Cerebellar nuclear complex (tissue), 1 donor: ENCODE data around the gene ACAD10.
"Not testable (repeated sequence)": the region's sequence is repeated elsewhere in the genome, so short reads cannot be mapped to it uniquely, and the experiment has no call there.

Experiments used
- DNase-seq, 2 experiments: peaks; one replicate each; lab custom pipeline; 2025; lab: John Stamatoyannopoulos, UW

ACAD10 gene

DNA sequence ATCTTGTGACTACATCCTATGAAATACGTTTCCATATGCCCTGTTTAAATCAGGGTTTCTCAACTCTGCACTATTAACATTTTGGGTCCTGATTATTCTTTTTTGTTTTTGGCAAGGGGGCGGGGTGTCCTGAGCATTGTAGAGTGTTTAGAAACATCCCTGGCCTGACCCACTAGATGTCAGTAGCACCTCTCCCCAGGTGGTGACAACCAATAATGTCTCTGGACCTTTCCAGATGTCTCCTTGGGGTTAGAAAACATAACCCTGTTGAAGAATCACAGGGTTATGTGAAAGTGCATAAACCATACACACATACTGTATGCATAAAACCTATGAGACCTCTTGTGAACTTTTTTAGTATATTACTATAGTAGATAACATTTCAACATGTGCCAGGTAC, 1.4 kb downstream of the ACAD10 start:
- DNase-seq, result no peak

DNA sequence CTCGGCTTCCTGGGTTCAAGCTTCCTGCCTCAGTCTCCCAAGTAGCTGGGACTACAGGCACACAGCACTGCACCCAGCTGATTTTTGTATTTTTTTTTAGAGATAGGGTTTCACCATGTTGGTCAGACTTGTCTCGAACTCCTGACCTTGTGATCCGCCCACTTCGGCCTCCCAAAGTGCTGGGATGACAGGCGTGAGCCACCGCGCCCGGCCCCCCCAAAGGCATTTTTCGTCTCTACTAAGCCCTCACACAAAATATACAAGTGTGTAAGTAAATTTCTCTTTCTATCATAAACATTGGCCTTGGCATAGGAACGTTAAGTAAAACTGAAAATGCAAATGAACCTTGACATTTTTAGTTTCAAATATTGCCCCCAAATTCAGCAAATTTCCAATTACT, 2.1 kb downstream of the ACAD10 start:
- DNase-seq, result no peak

DNA sequence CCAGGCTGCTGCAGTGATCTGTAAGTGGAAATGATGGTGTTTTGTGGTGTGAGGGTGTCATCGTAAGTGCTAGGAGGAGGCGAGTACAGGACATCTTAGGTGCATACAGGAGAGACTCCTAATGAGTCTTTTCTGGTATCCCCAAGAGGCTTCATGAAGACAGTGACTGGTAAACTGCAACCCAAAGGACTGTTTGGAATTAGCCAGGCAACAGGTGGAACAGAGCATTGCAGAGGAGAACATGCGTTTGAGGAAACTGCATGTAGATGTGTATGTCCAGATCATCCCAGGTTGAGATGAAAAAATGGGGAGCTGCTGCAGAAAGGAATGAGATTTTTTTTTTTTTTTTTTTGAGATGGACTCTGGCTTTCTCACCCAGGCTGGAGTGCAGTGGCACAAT, 5.4 kb downstream of the ACAD10 start:
- no peak for DNase-seq

DNA sequence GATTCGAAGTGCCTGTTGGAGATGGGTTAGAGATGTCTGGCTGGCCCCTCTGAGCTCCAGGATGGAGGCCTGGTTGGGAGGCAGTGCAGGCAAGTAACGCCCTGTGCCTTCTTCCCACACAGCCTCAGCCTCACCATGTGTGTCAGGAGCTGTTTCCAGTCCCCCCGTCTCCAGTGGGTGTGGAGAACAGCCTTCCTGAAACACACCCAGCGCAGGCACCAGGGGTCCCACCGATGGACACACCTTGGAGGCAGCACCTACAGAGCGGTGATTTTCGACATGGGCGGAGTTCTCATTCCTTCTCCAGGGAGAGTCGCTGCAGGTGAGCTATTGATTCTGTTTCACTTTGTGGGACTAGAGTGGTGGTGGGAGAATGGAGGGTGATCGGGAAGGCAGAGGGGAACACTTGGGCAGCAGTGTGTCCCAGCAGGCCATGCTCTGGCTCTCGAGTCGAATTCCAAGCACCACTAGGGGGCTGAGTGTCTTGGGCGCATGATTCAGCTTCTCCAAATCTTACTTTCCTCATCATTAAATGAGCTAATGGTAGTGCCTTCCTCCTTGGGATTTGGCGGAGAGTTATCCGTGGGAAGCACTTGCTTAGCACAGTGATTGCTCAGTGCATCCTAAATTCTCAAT, 6.8 kb downstream of the ACAD10 start:
- DNase-seq, result no peak

DNA sequence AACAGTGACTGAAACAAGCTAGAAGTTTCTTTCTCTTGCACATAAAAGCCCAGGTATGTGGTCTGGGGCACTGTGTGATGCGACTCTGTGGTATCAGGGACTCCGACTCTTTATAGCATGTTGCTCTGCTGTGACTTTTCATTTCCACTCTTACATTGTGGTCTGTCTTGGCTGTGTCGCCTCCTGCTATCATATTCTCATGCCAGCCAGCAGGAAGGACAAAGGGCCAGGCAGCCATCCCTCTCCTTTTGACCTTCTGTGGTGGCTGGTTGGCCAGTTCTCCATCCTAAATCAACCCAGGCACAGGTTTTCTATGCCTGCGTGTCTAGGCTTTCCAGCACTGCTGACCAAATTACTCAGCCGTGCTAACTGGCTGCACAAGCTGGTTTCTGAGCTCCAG, 8.0 kb downstream of the ACAD10 start:
- no peak for DNase-seq

DNA sequence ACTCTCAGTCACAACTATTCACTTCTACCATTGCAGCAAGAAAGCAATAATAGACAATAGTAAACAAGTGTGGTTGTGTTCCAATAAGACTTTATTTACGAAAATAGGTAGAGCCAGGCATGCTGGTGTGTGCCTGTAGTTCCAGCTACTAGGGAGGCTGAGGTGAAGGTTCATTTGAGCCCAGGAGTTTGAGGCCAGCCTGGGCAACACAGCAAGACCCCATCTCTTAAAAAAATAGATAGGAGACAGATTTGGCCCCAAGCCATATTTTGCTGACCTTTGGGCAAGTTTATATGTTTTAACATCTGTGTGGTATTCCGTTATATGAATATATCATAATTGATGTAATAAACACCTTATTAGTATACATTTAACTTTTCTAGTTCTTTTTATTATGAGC, 14.1 kb downstream of the ACAD10 start:
- no peak for DNase-seq

DNA sequence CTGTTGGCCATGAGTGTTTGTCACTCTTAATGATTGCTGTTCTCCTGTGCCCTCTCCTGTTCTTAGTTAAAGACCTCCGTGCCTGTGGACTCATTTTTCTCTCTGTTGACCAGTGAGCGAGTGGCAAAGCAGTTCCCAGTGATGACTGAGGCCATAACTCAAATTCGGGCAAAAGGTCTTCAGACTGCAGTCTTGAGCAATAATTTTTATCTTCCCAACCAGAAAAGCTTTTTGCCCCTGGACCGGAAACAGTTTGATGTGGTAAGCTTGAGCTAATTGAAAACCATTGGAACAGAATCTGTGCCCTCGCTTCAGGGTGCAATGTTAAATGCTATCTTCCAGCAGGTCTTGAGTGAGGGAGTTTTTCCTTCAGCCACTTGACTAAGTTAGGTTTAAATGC, 19.8 kb downstream of the ACAD10 start:
- no peak for DNase-seq

DNA sequence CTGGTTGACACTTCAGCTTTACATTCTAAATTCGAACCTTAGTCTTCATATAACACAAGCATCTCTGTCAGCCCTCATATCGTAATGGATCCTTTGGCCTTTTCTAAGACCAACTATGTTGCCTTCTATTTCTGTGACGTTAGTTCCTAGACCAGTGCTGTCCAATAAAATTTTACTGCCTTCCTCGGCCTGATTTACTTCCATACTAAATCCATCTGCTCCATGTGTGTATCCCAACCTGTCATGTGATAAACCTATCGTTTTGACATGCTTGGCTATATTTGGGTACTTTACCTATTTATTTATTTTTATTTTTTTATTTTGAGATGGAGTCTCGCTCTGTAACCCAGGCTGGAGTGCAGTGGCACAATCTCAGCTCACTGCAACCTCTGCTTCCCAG, 20.3 kb downstream of the ACAD10 start:
- no peak for DNase-seq

DNA sequence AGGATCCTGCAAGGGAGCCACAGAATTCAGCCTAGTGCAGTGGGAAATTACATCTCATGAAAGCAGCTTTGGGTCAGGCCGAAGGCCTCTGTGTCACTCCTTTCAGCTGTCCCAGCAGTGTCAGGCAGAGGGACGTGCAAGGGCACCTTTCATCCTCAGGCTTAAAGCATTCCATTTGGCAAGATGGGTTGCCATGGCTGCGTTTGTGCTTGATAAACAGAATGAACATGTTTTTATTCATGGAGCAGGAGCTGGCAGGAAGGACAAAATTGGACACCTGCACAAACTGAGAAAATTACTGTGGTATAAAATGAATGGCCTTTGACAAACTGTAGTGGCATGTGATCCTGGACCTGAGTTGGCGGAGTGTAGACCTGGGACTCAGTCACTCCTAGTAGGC, 29.4 kb downstream of the ACAD10 start:
- DNase-seq, result no peak

DNA sequence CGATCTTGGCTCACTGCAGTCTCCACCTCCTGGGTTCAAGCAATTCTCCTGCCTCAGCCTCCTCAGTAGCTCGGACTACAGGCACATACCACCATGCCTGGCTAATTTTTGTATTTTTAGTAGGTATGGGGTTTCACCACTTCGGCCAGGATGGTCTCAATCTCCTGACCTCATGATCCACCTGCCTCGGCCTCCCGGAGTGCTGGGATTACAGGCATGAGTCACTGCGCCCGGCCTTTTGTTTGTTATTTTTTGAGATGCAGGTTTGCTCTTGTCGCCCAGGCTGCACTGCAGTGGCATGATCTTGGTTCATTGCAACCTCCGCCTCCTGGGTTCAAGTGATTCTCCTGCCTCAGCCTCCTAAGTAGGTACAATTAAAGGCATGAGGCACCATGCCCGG, 33.5 kb downstream of the ACAD10 start:
- DNase-seq, result not testable (repeated sequence)

DNA sequence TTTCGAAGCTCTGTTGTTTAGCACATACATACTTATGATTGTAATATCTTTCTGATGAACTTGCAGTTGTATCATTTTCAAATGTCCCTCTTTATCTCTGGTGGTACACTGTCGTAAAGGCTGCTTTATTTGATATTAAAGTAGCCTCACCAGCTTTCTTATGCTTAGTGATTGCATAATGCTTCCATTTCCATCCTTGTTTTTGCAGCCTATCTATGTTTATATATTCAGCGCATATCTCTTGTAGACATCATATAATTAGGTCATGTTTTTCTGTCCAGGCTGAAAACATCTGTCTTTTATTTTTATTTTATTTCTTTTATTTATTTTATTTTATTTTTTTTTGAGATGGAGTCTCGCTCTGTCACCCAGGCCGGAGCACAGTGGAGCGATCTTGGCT, 34.6 kb downstream of the ACAD10 start:
- no peak for DNase-seq

DNA sequence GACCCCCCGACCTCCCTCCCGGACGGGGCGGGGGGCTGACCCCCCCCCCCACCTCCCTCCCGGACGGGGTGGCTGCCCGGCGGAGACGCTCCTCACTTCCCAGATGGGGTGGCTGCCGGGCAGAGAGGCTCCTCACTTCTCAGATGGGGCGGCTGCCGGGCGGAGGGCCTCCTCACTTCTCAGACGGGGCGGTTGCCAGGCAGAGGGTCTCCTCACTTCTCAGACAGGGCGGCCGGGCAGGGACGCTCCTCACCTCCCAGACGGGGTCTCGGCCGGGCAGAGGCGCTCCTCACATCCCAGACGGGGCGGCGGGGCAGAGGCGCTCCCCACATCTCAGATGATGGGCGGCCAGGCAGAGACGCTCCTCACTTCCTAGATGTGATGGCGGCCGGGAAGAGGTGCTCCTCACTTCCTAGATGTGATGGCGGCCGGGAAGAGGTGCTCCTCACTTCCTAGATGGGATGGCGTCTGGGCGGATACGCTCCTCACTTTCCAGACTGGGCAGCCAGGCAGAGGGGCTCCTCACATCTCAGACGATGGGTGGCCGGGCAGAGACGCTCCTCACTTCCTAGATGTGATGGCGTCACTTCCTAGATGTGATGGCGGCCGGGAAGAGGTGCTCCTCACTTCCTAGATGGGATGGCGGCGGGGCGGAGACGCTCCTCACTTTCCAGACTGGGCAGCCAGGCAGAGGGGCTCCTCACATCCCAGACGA, 38.0 kb downstream of the ACAD10 start:
- not testable (repeated sequence) for DNase-seq

DNA sequence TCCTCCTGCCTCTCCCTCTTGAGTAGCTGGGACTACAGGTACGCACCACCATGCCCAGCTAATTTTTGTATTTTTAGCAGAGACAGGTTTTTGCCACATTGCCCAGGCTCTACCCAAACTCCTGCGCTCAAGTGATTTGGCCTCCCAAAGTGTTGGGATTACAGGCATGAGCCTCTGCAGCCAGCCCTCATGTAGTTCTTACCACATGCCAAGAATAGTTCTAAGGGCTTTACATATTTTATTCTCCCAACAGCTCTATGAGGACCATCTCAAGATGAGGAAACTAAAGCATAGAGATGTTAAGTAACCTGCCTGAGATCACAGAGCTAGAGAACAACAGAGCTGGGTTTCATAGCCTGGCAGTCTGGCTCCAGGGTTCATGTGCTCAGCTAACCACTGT, 42.9 kb downstream of the ACAD10 start:
- no peak for DNase-seq

DNA sequence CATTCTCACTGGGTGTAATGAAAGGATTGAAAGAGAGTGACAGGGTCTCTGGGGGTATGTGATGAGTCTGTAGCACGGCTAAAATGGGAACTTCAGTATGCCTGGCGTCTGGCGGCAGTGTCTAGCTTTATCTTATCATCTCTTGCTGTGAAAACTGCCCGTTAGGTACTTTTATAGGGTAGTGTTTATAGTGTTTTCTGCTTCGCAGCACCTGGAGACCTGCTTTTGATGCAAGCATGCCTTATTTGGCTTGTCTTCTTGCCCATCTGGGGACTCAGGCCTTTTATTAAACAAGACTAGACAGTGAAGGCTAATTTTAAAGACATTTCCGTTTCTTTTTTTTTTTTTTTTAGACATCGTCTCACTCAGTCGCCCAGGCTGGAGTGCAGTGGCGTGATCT, 44.6 kb downstream of the ACAD10 start:
- DNase-seq, result no peak

DNA sequence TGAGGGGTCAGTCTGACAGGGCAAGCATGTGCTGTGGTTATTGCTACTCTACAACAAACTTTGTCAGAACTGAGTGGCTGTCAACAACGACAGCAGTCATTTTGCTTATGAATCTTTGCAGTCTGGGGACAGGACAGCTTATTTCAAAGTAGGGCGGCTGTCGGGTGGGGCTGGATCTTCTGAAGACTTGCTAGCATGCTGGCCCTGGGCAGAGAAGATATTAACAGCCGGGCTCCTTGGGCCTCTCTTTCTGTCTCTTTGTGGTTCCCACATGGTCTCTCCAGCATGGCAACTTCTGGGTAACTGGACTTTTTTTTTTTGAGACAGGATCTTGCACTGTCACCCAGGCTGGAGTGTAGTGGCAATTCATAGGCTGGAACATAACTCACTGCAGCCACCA, 46.9 kb downstream of the ACAD10 start:
- no peak for DNase-seq

DNA sequence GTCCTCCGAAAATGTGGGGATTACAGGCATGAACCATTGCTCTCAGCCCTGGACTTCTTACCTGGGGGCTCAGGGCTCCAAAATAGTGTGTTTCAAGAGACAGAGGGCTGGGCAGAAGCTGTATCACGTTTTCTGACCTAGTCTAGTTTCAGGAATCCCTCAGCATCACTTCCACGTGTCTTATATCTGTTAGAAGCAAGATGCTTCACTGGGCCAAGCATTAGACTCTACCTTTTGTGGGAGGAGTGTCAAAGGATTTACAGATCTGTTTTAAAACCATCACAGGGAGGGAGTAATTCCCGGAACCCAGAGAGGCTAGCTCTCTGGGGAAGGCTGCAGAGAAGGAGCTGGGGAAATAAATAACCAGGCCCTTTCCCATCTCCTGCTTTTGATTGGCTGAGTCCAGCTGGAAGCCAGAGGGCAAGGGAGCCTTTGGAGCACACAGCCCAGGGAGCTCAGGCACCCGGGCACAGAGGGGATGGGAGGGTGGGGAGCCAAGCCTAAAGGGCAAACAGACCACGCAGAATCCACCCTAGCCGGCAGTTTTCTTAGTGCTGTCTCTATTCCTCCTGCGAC, 47.6 kb downstream of the ACAD10 start:
- no peak for DNase-seq

DNA sequence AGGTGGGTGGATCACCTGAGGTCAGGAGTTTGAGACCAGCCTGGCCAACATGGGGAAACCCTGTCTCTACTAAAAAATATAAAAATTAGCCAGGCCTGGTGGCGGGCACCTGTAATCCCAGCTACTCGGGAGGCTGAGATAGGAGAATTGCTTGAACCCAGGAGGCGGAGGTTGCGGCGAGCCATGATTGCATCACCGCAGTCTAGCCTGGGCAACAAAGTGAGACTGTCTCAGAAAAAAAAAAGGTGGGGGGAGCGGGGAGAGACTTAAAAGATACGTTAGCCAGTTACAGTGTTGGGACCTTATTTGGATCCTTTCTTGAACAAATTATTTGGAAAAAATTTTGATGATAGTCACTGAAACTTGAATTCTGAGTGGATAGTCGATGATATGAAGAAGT, 53.7 kb downstream of the ACAD10 start:
- not testable (repeated sequence) for DNase-seq

DNA sequence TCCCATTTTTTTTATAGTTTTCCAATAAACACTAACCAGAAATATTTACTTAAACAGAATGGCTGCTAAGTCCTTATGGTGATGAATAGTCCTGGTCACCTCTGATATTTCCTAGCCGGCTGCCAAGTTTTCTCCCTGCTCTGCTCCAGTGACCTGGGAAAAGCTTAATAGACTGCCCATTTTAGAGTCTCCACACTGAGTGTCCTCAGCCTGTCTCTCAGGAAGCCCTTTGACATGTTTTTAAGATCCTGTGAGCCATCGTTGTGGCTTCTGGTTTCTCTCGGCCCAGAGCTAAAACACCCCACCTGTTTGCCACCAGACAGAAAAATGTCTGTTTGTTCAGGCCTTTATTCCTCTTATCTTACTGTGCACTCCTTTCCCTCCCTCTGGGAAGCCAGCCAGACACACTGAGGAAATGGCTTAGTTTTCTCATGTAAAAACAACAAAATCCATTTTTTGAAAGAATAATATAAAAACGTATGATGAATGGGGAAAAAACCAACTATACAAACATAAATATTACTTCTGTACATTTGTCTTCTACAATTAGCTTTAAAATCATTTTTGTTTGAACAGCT, 55.5 kb downstream of the ACAD10 start:
- DNase-seq, result no peak

DNA sequence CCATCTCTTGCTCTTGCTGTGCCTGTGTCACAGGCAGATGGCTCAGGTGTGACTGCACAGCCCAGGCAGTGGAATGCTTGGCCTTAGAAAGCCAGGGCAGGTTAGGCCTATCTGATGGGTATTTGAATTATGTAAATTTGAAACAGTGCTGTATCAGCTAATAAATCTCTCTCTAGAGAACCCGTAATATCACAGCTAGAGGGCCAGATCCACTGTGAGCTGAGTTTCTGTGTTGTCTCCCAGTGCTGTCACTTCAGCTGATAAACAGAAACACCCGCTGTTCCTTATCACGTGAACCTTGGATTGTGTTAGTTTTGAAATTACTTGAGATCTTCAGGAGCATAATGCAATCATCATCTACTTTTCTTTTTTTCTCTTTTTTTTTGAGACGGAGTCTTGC, 59.4 kb downstream of the ACAD10 start:
- no peak for DNase-seq

DNA sequence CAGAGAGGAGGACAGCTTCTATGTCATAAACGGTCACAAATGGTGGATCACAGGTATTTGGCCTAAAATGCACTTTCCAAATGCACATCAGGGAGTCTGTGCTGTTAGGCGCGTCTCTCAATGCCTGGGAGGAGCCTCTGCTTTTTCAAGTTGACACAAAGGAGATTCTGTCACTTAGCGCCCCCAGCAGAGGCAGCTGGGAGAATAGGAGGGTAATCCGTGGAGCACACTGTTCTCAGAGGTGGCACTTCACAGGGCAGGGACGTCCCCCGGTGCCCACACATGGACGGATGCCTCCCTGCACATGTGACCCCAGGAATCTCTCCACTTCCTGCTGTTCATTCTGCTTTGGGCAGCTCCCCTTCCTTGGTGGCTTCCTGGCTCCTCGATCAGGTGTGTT, 61.5 kb downstream of the ACAD10 start:
- no peak for DNase-seq

DNA sequence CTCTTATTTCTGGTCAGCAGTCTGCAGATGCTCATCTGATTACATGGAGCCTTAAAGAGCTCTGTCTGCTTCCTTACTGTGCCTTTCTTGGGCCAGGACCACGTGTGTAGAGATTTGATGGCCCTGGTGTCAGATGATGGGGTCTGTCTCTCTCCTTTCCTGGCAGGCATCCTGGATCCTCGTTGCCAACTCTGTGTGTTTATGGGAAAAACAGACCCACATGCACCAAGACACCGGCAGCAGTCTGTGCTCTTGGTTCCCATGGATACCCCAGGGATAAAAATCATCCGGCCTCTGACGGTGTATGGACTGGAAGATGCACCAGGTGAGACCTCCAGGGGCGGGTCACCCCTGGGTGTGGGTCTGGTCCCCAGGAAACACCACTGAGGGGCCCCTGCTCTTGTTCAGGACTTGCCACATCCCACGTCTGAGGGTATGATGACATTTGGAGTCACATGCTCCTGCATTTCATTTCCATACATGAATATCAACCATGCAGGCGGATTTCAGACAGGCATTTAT, 62.4 kb downstream of the ACAD10 start:
- DNase-seq, result no peak

DNA sequence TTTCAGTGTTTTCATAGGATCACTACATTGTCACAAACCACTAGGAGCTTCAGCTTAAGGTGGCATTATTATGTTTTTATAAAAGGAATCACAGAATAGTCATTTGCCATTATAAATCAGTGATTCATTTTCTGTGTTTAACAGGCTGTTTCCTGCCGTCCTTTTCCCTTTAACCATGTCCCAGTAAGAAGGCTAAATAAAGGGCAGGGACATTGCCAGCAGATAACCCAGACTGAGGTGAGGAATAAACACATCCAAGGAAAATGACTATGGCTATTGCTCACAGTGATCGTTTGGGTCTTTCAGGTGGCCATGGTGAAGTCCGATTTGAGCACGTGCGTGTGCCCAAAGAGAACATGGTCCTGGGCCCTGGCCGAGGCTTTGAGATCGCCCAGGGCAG, 63.0 kb downstream of the ACAD10 start:
- DNase-seq, result no peak

DNA sequence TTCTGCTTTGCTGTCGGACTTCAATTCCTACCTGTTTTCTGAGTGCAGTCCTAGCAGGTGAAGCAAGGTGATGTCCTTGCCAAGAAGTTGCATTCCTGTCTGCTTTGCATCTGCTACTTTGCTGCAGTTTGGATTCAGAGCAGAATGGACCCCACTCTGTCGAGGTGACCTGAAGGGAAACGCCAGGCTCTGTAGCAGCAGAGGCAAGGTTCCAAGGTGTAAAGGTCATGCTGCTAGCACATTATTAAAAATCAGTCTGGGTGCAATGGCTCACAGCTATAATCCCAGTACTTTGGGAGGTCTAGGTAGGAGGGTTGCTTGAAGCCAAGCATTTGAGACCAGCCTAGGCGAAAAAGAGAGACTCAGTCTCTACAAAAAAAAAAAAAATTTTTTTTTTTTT, 63.5 kb downstream of the ACAD10 start:
- no peak for DNase-seq
